ENCODE results near the gene TAOK3.

GRCh38 chr12:118136559-118137003 is 236.1 kb downstream of the TAOK3 start:
- TF ChIP-seq CTCF (IDR thresholded peaks at IDR 0.05), result no peak
- no peak for TF ChIP-seq POLR2A (IDR thresholded peaks at IDR 0.05)
